ENCODE data around the gene PVR. TPM values are rescaled to one million over a fixed set of nuclear protein-coding genes. Genes with fewer than 3 reads are reported as not detected.

The PVR gene
- total RNA-seq, 6 donors from 2014 or later = 40.5 to 89.7 (median 44.2) TPM

DNA sequence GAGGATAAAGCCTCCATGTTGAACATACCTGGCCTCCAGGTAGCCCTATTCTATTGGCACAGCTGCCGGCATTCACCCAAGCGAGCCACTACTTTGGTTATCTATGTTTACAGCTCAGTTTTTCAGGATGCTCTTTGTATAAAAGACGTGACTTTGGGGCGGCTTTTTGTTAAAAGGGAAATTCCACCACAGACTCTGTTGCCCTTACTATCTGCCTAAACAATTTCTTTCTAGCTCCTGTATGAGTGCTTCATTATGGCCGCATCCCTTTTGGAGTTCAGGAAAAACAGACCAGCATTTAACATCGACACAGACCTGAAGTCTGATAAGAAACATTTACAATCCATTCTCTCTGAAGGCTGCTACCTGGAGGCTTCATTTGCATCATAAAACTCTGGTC lies 39.5 kb upstream of the PVR start:
- no peaks in the 10 kb centered on the region for H3K27me3 ChIP-seq
- H3K9me3 ChIP-seq = no peaks in the 10 kb centered on the region
- H3K27ac ChIP-seq = peak overlapping the region in 3 of 4 donors; percentile 0 to 74 (median 49)
- no peak overlapping the region for H3K4me3 ChIP-seq
- ATAC-seq (ENCODE audit: low FRiP score in 2 of 2) = no peak
- TF ChIP-seq POLR2AphosphoS5 (IDR thresholded peaks at IDR 0.05) = no peak
- TF ChIP-seq, protein P1, sequence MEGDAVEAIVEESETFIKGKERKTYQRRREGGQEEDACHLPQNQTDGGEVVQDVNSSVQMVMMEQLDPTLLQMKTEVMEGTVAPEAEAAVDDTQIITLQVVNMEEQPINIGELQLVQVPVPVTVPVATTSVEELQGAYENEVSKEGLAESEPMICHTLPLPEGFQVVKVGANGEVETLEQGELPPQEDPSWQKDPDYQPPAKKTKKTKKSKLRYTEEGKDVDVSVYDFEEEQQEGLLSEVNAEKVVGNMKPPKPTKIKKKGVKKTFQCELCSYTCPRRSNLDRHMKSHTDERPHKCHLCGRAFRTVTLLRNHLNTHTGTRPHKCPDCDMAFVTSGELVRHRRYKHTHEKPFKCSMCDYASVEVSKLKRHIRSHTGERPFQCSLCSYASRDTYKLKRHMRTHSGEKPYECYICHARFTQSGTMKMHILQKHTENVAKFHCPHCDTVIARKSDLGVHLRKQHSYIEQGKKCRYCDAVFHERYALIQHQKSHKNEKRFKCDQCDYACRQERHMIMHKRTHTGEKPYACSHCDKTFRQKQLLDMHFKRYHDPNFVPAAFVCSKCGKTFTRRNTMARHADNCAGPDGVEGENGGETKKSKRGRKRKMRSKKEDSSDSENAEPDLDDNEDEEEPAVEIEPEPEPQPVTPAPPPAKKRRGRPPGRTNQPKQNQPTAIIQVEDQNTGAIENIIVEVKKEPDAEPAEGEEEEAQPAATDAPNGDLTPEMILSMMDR (IDR thresholded peaks at IDR 0.05) = no peak
- TF ChIP-seq EP300 (IDR thresholded peaks at IDR 0.05) = no peak
- no peak for TF ChIP-seq POLR2A (IDR thresholded peaks at IDR 0.05)
- H3K4me1 ChIP-seq = peaks cover 27 to 45% (median 35%) of the 10 kb centered on the region in 4 donors
- DNase-seq = no peak
- H3K36me3 ChIP-seq = no peaks in the 10 kb centered on the region
- WGBS, 2 donors = 51 to 56% methylated on average over 6 of the region's 6 CpGs

DNA sequence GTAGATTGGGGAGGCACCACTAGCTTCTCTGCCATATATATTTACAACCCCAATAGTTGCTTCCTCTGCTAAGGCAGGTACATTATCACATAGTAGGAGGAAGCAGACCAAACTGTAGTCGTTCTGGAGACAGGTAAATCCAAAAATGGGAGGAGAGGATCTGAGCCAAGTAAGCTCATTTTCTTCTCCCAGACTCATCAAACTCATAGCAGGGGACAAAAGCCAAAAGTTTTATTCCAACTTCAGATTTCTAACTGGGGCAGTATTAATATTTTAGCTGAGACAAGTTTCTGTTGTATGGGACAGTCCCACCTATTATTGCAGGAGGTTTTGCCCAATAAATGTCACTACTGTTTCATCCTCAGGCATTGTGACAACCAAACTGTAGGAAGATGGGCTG lies 38.2 kb upstream of the PVR start:
- no peak for DNase-seq
- no peaks in the 10 kb centered on the region for H3K27me3 ChIP-seq
- H3K27ac ChIP-seq = peak overlapping the region in 1 of 4 donors; percentile 74
- H3K9me3 ChIP-seq = no peaks in the 10 kb centered on the region
- H3K4me1 ChIP-seq = peaks cover 27 to 45% (median 35%) of the 10 kb centered on the region in 4 donors
- no peaks in the 10 kb centered on the region for H3K36me3 ChIP-seq
- H3K4me3 ChIP-seq = no peak overlapping the region
- TF ChIP-seq POLR2AphosphoS5 (IDR thresholded peaks at IDR 0.05) = no peak
- TF ChIP-seq POLR2A (IDR thresholded peaks at IDR 0.05) = no peak
- TF ChIP-seq, protein P1 (IDR thresholded peaks at IDR 0.05) = no peak
- no peak for TF ChIP-seq EP300 (IDR thresholded peaks at IDR 0.05)
- WGBS, 2 donors = 50 to 76% methylated on average over 1 of the region's 1 CpG
- no peak for ATAC-seq (ENCODE audit: low FRiP score in 2 of 2)

DNA sequence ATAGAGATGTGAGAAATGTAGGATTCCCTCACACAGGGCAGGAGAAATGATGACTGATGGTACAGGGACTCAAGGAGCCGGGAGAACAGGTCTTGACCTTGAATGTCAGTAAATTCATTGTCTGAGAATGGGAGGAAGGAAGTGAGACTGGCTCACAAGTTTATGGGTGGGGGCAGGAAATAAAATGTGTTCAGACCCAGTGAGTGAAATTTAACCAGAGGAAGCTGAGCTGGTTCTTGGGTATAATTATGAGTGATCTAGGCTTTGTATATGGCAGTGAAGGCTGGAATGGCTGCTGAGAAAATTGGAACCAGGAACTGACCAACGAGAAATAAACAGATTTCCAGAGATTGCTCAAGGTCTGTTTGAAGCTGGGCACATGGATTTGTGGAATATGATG lies 36.7 kb upstream of the PVR start:
- 19 to 25% methylated on average over 2 of the region's 2 CpGs for WGBS, 2 donors
- Histone ChIP-seq H3K27me3 (no peaks in the 10 kb centered on the region), H3K36me3 (no peaks in the 10 kb centered on the region), H3K27ac (peak overlapping the region in 3 of 4 donors; percentile 36 to 72 (median 37)), H3K9me3 (no peaks in the 10 kb centered on the region), H3K4me1 (peaks cover 27 to 45% (median 41%) of the 10 kb centered on the region in 4 donors), H3K4me3 (no peak overlapping the region)
- DNase-seq = peak in 1 of 2 donors; percentile 24
- peak in 2 of 4 donors; percentile 84 to 92 for TF ChIP-seq EP300 (IDR thresholded peaks at IDR 0.05)
- TF ChIP-seq POLR2A (IDR thresholded peaks at IDR 0.05) = no peak
- TF ChIP-seq, protein P1 (IDR thresholded peaks at IDR 0.05) = no peak
- peak; percentile 64 to 87 for TF ChIP-seq POLR2AphosphoS5 (IDR thresholded peaks at IDR 0.05)
- ATAC-seq (ENCODE audit: low FRiP score in 2 of 2) = peak in 1 of 2 donors; percentile 64

DNA sequence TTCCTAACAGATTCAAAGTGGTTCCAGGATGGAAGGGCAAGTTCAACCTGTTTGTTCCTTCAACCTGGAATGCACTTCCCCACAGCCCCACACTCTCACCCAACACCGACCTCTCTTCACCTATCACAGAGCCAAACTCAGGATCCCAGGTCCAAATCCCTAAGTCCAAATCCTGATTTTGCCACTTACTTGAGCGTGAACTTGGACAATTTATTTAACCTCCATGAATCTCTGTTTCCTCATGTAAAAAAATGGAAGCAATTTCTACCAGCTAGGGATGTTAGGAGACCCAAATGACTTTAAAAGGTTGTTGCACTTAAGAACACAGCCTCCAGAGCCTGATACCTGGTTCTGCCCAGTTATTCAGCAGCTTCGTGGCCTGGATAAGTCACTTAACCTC lies 35.8 kb upstream of the PVR start:
- no peak for TF ChIP-seq POLR2A (IDR thresholded peaks at IDR 0.05)
- no peak for TF ChIP-seq POLR2AphosphoS5 (IDR thresholded peaks at IDR 0.05)
- no peak for TF ChIP-seq EP300 (IDR thresholded peaks at IDR 0.05)
- TF ChIP-seq, protein P1 (IDR thresholded peaks at IDR 0.05) = no peak
- DNase-seq (no peak), ATAC-seq (ENCODE audit: low FRiP score in 2 of 2) (no peak)
- no peak overlapping the region for H3K4me3 ChIP-seq
- H3K9me3 ChIP-seq = no peaks in the 10 kb centered on the region
- no peaks in the 10 kb centered on the region for H3K36me3 ChIP-seq
- WGBS, 2 donors = 68 to 73% methylated on average over 3 of the region's 3 CpGs
- peak overlapping the region in 3 of 4 donors; percentile 36 to 72 (median 37) for H3K27ac ChIP-seq
- no peaks in the 10 kb centered on the region for H3K27me3 ChIP-seq
- peaks cover 27 to 43% (median 40%) of the 10 kb centered on the region in 4 donors for H3K4me1 ChIP-seq

DNA sequence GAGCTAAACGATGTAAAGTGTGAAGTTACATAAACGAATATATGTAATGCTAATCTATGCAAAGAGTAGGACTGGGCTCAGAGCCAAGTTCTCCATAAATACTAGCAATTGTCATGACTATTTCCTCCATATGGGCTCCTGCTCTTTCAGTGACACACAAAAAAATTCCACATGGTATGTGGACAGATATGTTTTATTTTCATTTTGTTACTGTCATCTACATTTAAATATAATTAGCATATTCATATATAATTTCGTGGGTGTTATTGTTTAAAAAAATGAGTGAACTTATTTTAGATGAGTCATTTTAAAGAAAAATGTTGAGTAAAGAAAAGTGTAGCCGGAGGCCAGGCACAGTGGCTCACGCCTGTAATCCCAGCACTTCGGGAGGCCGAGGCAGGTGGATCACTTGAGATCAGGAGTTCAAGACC lies 35.3 kb upstream of the PVR start:
- H3K27ac ChIP-seq = peak overlapping the region in 1 of 4 donors; percentile 72
- H3K27me3 ChIP-seq = no peaks in the 10 kb centered on the region
- H3K4me1 ChIP-seq = peaks cover 27 to 38% (median 35%) of the 10 kb centered on the region in 4 donors
- H3K4me3 ChIP-seq = no peak overlapping the region
- H3K9me3 ChIP-seq = no peaks in the 10 kb centered on the region
- 57 to 61% methylated on average over 7 of the region's 7 CpGs for WGBS, 2 donors
- DNase-seq = no peak
- TF ChIP-seq POLR2A (IDR thresholded peaks at IDR 0.05) (no peak), EP300 (IDR thresholded peaks at IDR 0.05) (no peak), POLR2AphosphoS5 (IDR thresholded peaks at IDR 0.05) (no peak)
- TF ChIP-seq, protein P1 (IDR thresholded peaks at IDR 0.05) = no peak
- ATAC-seq (ENCODE audit: low FRiP score in 2 of 2) = no peak
- no peaks in the 10 kb centered on the region for H3K36me3 ChIP-seq
